Activated T-helper 1 cell treated with anti-CD3 and anti-CD28 coated beads, Interleukin-2, amount 50 U/mL, for 16 hours (primary cell): Measurements from ENCODE around the gene MRTFA.

Experiments
- DNase-seq, 2 donors: peaks; one replicate each; pipeline ENCODE4 v3.0.0-alpha.2; 2020; ENCODE audit warnings: low read depth in 1 of 2, low spot score in 1 of 2

Gene MRTFA

DNA sequence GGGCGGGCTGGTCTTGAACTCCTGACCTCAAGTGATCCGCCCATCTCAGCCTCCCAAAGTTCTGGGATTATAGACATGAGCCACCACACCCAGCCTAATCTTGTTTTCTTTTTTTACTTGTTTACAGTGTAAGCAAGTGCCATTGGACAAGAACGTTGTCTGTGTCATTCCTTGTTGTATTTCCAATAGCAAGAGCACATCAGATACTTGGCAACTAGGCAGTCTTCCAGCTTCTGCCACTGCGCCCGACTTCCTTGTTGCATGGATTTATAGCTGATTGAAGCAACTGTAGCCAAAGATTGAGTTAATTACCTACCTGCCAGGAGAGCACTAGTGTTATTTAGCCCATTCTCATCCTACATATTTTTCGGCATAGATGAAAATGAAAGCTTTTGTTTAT is 269.2 kb downstream of the MRTFA start:
- DNase-seq, result no peak

DNA sequence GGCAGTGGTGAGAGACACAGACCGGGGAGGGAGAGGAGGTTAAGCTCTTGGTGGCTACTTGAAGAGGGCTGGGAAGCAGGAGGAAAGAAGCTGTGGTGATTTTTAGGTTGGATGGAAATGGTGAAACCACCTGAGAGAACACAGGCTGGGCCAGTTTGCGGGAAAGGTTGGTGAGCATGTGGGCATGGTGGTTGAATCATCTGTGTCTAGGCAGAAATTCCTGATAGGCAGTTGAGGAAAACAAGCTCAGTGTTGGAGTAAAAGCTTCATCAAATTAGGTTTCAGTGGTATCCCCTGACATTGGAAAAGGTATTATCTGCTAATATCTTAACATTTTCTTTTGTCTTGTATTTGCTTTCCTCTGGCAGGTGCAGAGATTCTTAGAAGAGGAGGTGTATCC is 270.5 kb downstream of the MRTFA start:
- no peak for DNase-seq

DNA sequence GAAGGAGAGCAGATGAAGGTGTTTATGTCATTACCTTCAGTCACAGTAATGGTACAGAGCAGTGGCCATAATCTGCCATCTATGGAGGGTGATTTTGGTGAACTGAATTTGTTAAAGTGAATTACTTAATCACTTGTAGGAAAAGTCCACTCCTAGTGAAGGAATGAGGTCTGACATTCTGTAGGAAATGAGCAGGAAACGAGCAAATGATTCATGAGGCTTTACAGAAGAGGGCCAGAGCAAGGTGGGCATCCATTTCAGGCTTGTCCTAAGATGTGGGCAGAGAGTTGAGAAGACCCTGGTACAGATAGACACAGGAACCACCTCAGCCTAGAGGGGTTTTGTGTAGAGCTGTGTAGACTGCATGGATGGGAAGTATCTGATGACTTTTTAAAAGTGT is 272.1 kb downstream of the MRTFA start:
- DNase-seq, result no peak

DNA sequence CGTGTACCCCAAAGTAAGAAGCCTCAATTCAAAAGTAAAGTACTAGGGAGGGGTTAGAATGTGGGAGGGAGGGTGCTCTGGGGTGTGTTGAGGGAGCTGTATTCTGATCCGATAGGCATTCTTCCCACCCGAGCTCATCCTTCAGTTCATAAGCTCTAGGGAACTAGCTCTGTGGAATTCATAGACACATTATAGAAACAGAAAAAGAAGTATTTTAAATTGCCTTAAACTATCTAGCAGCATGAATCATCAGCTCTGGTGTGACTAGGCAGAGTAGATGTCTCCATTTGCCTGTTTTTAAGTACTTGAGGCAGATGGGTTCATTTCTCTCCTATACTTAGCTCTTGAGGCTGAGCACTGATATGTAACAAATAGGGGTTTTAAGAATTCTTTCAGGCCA is 273.5 kb downstream of the MRTFA start:
- no peak for DNase-seq

DNA sequence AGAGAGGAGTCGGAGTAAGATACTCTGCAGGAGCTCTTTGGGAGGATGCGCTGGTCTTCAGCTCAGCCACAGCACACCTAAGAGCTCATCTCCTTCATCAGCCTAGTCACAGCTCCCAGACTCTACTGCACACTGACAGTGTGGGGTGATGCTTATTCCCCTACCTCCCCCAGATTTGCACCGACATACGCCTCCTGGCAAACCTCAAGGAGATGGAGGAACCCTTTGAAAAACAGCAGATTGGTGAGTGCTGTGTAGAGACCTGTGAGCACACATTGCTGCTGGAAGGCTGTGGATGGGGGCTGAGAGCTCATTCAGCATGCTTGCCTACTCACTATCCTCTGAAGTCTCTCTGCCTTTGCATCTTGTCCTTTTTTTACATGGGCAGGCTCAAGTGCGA is 275.4 kb downstream of the MRTFA start:
- DNase-seq, result no peak
